Measurements from ENCODE around the gene GZMA.
"Not testable (repeated sequence)": the region's sequence is repeated elsewhere in the genome, so short reads cannot be mapped to it uniquely, and the experiment has no call there.

GZMA gene

DNA sequence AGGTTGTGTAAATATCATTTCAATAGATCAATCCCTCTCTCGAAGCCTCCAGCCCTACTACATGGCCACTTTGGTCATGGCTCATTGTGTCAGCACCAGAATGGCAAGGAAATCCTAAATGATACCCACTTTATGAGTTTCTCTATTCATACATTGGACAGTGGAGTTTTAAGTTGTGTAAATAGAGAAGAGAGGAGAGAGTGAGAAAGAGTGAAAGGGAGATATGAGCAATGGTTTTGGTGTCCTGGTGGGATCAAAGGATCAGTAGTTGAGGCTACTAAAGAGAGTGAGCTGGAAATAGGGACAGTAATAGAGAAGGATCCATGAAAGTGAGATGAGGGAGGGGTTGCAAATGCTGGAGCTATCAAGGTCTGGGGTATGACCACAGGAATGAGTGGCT is 31.5 kb upstream of the GZMA start:
- H3K4me3 ChIP-seq (ENCODE audit: low read length) = no peak overlapping the region
- TF ChIP-seq, protein P1, sequence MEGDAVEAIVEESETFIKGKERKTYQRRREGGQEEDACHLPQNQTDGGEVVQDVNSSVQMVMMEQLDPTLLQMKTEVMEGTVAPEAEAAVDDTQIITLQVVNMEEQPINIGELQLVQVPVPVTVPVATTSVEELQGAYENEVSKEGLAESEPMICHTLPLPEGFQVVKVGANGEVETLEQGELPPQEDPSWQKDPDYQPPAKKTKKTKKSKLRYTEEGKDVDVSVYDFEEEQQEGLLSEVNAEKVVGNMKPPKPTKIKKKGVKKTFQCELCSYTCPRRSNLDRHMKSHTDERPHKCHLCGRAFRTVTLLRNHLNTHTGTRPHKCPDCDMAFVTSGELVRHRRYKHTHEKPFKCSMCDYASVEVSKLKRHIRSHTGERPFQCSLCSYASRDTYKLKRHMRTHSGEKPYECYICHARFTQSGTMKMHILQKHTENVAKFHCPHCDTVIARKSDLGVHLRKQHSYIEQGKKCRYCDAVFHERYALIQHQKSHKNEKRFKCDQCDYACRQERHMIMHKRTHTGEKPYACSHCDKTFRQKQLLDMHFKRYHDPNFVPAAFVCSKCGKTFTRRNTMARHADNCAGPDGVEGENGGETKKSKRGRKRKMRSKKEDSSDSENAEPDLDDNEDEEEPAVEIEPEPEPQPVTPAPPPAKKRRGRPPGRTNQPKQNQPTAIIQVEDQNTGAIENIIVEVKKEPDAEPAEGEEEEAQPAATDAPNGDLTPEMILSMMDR (conservative IDR thresholded peaks at IDR 0.05; ENCODE audit: low read length) = no peak
- no peak for DNase-seq (ENCODE audit: low read depth)

DNA sequence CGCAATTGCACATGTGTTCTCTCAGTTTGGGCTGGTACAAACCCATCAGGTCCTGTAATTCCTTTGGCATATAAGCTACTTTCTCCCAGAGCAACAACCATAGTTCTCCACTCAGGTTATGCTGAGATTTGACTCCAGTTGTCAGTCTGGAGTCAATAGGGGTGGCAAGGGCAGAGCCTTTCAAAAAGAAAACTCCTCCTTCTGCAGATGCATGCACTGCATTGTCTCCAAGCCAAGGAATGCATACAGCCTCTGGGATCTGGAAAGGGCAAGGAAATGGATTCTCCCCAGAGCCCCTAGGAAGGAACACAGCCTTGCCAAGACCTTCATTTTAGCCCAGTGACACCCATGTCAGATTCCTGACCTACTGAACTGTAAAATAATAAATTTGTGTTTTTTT is 31.0 kb upstream of the GZMA start:
- no peak overlapping the region for H3K4me3 ChIP-seq (ENCODE audit: low read length)
- no peak for DNase-seq (ENCODE audit: low read depth)
- TF ChIP-seq, protein P1 (conservative IDR thresholded peaks at IDR 0.05; ENCODE audit: low read length) = no peak

DNA sequence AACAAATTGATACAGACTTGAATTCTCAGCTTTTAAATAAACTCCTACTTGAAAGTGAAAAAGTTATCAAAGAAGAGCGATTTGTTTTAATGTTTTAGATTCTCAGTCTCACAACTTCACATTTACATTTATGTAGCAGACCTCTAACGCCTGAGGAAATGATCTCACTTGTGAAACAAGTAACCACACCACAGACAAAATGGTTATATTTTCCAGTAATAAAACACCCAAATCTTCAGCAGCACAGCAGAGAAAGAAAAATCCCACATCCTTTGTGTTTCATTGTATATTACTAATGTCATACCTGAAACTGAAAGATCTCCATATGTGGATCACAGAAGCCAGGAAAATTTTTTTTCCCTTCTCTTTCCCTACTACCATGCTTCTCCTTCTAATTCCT is 29.8 kb upstream of the GZMA start:
- DNase-seq (ENCODE audit: low read depth) = no peak
- TF ChIP-seq, protein P1 (conservative IDR thresholded peaks at IDR 0.05; ENCODE audit: low read length) = no peak

DNA sequence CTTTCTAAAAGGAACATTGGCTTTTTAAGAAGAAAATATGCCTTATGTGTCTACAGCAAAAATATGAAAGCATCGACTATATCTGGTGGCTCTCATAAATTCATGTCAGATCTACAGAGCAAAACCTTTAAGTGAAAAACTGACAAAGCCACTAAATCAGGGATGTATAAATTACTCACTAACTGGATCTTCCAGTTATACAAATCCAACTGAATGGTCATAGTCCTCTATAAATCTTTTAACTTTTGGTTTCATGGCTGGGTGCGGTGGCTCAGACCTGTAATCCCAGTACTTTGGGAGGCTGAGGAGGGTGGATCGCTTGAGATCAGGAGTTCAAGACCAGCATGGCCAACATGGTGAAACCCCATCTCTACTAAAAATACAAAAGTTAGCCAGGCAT is 29.2 kb upstream of the GZMA start:
- no peak overlapping the region for H3K4me3 ChIP-seq (ENCODE audit: low read length)
- TF ChIP-seq, protein P1 (conservative IDR thresholded peaks at IDR 0.05; ENCODE audit: low read length) = no peak
- DNase-seq (ENCODE audit: low read depth) = no peak

More for the DNA sequence above, 29.8 kb upstream of the GZMA start:
- no peak overlapping the region for H3K4me3 ChIP-seq (ENCODE audit: low read length)

DNA sequence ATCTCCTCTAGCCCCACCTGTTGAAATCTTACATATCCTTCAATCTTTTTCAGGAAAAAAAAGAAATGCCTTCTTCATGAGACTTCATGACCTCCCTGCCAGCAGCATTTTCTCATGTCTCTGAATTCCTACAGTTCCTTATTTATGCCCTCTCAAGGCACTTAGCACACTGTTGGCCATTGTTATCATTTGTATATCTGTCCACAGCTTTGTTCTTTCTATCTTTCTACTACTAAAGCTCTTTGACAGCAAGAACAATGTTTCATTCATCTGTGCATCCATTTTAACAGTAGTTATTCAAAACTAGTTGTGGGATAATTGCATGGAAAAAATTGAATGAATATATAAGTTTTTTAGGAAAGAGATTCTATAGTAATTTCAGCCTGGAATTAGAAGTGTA is 20.9 kb upstream of the GZMA start:
- TF ChIP-seq, protein P1 (conservative IDR thresholded peaks at IDR 0.05; ENCODE audit: low read length) = no peak
- no peak overlapping the region for H3K4me3 ChIP-seq (ENCODE audit: low read length)
- no peak for DNase-seq (ENCODE audit: low read depth)

DNA sequence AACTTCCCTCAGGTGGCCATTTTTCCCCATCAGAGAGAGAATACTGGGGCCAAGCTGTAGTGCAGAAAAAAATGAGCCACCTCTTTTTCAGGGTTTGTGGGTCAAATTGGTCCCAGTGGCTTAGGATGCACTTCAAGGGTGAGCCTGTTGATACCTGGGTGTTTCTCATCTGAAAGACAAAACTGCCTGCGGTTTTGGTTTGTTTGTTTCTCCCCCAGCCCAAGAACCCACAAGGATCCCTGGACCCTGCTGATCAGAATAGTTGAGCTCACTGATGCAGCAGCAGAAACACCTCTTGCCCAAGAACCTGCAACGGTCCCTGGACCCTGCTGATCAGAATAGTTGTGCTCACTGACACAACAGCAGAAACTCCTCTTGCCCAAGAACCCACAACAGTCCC is 13.1 kb upstream of the GZMA start:
- not testable (repeated sequence) for H3K4me3 ChIP-seq (ENCODE audit: low read length); DNase-seq (ENCODE audit: low read depth)

DNA sequence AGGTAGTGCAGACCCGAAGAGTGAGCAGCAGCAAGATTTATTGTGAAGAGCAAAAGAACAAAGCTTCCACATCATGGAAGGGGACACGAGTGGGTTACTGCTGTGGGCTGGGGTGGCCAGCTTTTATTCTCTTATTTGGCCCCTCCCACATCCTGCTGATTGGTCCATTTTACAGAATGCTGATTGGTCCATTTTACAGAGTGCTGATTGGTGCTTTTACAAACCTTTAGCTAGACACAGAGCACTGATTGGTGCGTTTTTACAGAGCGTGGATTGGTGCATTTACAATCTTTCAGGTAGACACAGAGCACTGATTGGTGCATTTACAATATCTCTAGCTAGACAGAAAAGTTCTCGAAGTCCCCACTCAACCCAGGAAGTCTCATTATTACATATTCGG is 11.4 kb upstream of the GZMA start:
- not testable (repeated sequence) for DNase-seq (ENCODE audit: low read depth); H3K4me3 ChIP-seq (ENCODE audit: low read length)

DNA sequence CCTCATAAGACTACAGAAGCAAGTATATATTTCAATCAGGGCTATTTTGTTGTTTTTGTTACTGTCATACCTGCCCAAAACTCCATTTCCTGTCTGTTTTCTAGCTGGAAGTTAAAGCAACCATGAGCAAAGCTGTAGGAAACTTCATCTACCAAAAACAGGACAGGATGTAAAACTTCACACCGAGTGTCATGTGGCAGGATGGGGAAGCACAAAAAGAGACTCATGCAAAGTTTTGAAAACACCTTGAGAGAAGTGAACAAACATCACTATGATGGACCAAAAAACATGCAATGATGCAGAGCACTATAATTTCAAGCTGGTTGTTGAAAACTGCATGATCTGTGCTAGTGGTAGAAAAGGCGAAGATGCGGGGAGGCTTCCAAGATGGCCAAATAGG is 6.3 kb upstream of the GZMA start:
- TF ChIP-seq, protein P1 (conservative IDR thresholded peaks at IDR 0.05; ENCODE audit: low read length) = no peak
- no peak for DNase-seq (ENCODE audit: low read depth)
- no peak overlapping the region for H3K4me3 ChIP-seq (ENCODE audit: low read length)

Measured in AG10803 (cell line).